ENCODE results near the gene IL16.
"Not testable (repeated sequence)": the region's sequence is repeated elsewhere in the genome, so short reads cannot be mapped to it uniquely, and the experiment has no call there.

IL16 gene

DNA sequence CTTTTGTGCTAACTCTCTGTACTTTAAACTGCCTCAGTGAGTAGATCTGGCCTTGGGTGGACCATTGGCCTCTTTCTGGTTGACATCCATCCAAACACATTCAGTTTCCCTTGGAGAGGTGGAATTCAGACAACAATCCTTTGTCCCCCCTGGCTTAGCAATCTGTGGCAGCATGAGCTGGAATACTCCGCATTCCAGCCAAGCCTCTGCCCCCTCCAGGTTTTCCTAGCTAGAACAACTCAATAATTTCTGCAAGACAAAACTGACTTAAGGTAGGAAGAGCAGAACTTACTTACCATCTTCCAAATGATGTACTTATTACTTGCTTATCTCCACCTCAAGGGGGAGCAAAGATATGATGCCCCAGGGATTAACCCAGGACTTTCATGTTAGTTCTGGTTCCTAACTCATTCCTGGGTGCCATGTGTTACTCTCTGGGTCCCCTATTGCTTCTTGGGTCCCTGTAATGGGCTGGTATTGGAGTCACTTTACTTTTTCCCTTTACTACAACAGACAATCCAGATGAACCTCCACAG is 21.8 kb upstream of the IL16 start:
- DNase-seq, result no peak

DNA sequence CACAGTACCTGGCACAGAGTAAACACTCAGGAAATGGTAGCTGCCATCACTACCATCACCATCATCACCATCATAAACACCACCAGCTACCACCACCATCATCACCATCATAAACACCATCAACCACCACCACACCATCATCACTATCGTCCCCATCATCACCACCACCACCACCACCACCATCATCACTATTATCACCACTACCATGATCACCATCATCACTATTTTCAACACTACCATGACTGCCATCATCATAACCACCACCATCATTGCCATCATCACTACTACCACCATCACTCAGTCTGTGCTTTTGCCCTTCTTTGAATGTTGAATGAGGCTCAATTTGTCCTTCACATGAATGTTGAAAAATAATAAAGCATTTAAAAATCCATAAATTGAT is 21.2 kb upstream of the IL16 start:
- no peak for DNase-seq

DNA sequence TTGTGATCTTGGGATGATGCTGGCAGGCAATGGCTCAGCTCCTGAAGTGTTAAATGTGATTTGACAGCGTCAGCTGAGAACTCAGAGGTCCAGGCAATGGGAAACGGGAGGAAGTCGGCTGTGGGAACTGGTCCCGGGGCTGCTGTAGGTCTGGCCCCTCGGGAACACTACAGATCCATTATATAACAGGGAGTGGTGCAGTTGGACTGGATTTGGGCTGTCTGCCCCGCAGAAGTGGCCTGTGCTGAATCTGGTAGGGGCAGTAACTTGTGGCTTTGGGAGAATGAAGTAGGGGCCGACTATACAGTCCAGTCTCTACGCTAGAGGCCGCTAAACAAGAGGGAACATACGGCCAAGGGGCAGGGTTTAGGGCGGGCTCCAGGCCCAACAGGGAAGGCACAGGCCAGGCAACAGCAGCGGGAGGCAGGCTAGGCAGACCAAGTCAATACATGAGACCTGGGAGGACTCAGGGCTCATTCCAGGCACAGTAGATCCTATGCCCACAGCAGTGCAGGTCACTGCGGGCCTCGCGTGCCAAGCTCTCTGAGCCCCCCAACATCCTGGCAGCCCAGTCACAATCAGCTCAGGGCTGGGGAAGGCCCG is 20.3 kb upstream of the IL16 start:
- no peak for DNase-seq

DNA sequence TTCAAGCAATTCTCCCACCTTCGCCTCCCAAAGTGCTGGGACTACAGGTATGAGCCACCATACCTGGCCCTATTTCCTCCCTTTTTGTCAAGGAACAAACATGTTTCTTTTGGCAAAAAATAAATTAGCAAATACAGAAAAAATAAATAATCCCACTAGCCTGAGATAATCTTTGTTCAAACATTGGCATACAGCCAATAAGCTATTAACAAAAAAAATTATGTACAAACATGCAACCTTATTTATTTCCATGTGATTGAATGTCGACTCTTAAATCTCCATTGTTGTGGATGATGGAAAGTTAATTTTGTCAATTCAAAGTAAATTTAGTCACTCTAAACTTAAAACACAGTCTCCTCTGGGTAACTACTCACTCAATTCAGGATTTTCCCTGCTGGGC is 18.3 kb upstream of the IL16 start:
- DNase-seq, result no peak

DNA sequence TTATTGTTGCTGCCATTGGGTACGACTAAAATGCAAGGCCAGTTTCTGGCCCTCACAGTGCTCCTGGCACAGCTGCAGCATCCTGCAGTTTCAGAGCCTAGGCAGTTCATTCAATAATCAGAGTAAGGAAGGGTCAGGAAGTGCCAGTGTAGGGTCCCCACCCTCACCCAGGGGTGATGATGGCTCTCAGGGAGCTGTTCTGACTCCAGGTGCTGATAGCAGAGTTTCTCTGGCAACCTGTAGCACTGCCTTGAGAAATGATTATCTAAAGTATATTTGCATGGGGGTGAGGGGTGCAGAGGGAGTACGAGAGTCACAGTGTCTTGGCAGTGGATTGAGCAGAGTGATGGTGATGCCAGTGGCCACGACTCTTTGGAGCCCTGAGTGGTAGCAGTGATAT is 15.5 kb upstream of the IL16 start:
- DNase-seq, result no peak

DNA sequence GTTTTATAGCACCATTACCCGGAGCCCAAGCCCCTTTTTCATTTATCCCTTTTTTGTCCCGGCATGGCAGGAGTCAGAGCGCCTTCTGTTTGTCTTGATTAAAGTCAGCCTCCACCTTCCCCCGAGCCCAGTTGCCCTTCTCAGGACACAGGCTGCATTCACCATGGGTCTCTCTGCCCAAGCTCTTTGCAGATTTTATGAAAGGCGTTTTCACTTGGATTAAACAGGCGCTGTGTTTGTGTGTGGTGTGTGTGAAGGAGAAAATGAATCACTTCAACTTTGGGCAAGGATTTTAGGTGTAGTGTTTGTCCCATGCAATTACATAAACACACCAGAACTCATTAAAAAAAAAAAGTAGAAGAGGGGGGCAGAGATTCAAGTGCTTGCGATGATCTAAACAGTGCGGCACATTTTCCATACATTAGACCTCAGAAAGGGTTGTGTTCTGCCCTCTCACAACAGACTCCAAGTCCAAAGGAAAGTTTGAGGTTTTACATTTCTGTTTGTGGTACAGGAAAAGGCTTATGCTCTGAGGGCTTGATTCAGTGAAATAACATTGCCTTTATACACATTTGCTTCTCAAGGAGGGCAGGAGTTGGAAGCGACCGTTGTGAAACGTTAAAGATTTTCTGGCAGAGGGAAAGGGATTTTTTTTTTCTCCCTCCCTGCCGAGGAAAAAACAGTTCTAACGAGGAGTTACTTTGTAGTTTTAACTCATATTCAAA is 14.5 kb upstream of the IL16 start:
- DNase-seq, result no peak

DNA sequence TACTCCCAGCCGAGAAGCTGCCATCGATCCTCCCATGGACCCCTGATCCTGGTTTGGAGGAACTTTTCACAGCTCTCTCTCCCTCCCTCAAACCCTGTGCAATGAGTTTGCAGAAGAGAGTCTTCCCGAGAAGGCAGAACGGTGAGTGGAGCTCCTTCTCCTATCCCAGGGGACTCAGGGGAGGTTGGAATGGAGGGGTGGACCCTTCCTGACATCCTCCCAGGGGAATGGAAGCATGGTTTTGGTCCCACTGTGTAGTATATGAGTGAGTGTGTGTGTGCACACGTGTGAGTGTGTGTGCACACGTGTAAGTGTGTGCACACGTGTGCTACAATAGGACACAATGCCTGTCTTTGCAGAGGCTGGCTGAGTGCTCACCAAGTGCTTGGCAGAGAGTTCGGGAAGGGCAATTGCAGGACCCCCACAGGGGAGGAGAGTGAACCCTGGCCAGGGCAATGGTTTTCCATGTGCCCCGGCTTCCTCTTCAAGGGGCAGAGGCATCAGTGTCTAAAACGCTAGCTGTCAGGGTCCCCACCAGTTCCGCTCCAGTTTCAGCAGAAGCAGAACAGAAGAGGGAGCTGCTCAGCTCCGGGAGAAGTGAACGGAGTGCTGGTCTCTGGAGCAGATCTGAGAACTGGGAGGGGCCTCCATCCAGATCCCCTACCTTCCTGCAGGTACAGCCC is 13.8 kb upstream of the IL16 start:
- DNase-seq, result no peak

DNA sequence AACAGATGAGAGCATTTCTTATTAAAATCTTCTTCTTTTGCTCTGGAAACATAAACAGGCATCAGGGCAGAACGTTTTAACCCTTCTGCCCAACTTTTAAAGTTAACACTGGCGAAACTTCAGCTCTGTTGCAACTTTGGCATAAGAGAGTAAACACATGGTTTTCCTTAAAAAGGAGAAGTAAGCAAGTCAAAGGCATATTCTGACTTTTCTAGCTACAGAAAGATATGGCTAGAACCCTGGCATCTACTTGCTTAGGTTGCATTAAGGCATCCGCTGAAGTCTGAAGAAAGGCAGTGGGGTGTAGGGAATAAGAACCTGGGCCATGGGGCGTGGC is 13.3 kb upstream of the IL16 start:
- DNase-seq, result no peak

DNA sequence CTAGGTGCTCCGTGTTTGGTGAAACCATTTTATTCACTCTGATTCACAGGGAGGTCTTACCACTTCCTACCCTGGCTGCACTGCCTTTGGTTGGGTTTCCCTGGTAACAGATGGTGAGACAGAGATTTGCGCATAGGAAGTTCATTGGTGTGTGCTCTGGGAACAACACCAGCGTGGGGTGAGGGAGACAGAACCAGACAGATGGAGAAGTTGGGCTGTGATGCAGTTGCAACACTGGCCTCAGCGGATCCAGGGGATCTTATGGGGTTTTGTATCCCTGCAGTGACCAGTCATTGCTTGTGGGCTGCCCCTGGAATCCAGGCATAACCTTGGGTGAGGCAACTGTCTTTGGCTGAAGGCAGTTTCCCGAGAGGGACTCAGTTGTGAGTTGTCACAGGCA is 12.5 kb upstream of the IL16 start:
- DNase-seq, result no peak

DNA sequence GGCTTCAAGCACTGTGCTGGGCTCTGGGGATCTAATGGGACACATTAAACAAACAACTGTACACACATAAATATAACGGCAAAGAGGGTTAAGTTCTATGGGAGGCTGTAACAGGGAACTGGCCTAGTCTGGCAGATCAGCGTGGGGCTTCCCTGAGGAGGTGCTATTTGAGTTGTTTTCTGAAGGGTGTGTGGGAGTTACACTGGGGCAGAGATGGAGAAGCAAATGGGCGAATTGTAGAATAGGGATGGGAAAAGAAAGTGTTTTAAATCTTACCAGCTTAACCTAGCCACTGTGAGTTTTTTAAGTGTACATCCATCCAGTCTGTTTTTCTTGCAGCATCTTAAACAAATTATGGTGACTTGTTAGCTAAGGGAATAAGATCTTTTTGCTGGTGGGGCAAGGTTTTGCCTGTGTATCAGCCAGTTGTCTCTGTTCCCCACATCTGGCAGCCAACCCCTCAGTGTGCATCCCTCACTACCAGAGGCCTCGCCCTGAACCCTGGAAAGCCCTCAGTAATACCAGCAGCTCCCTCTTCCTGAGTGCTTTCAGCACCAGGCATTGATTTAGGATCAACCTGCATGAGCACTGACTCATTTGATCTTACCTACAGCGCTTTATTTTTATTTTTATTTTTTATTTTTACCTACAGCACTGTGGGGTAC is 10.9 kb upstream of the IL16 start:
- no peak for DNase-seq

DNA sequence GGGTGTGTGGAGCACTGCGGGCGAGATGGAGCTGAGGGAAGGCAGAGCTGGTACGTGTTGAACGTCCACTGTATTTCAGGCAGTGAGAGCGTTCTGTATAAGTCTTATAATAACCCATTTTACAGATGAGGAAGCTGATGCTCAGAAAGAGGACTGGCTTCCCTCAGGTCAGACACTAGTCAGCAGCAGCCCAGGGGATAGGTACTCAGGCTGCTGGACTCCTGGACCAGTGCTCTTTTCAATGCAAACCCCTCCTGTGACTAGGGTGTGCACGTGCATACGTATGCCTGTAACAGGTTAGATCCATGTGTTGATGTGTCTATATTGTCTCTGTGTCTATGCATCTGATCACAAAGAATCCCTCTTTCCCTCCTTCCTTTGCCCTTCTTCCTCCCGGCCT is 8.3 kb upstream of the IL16 start:
- no peak for DNase-seq

DNA sequence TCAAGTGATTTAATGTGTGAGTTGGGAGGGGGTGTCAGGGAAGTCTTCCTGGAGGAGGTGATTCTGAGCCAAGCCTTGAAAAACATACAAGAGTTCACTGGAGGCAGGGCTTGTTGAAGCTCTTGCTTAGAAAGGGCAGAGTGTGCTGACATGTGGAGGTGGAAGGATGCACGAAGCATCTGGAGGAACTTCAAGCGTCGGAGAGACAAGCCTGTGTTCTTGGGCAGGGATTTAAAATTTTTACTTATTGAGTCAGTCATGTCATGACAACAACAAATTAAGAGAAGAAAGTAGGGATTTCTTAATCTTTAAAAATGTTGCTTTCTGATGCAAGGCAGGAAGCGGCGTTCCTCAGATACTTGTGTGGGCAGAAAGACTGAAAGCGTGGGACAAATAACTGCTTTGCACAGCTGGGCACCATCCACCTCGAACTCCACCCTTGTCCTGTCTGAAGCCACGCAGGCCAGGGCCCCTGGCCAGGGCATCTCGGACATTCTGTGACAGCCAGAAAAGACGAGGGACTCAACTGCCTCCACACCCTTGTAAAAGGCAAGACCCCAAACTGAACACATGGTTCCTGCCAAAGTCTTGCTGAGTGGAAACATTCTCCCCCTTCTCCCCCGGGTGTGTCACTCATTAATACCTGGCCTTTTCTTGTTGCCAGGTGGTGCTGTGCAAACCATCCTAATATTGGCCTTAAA is 6.9 kb upstream of the IL16 start:
- DNase-seq, result no peak

DNA sequence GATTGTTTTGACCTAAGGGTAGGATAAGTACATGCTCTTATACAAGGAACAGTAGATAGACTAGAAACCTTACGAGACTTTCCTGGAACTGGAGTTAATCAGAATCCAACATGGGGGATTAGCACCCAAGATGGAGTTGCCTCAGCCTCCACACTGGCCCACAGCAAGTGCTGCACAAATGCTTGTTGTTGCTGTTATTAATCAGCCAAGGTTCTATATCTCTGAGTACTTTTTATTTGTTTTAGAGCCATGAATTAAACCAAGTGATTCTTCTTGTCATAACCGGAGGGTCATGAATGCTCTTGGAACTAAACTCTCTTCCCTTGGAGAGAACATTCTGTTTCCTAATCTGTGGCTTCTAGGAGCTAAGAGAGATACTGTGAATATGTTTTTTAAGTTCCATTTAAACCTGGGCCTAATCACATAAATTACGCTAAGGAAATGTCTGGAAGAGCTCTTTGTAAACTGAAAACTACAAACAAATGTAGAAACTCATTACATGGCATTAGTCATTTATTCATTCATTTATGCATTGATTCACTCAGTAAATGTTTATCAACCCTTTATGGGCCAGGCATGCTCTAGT is 5.7 kb upstream of the IL16 start:
- DNase-seq, result no peak

DNA sequence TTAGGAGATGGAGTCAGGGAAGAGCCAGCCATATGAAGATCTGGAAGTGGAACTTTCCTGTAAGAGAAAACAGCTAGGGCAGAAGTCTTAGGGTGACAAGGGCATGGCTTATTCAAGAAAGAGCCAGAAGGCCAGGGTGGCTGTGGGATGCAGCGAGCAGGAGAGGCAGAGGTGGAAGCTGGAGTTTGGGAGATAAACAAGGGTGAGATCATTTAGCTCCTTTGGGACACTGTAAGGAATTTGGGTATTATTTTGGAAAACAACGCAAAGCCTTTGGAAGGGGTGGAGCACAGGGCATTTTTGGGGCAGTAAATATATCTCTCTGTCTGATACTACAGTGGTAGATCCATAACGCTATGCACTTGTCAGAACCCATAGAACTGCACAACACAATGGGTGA is 5.0 kb upstream of the IL16 start:
- no peak for DNase-seq

DNA sequence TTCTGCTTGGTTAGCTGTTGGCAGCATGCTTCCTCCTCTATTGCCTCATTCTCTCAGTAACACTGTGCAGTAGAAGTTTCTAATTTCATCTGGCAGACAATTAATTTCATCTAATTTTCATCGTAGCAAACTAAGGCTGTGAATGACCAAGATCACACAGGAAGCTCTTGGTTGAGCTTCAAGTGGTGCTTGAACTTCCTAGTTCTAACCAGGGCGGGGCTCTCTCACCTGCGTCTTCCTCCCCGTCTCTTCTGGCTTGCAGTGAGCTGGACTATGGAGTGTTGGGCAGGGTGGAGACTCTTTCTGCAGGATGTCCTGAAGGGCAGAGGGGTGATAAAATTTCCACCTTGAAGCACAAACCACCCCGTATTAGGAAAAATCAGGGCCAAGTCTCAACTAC is 2.0 kb upstream of the IL16 start:
- peak; percentile 9 to 23 (median 14) for DNase-seq

DNA sequence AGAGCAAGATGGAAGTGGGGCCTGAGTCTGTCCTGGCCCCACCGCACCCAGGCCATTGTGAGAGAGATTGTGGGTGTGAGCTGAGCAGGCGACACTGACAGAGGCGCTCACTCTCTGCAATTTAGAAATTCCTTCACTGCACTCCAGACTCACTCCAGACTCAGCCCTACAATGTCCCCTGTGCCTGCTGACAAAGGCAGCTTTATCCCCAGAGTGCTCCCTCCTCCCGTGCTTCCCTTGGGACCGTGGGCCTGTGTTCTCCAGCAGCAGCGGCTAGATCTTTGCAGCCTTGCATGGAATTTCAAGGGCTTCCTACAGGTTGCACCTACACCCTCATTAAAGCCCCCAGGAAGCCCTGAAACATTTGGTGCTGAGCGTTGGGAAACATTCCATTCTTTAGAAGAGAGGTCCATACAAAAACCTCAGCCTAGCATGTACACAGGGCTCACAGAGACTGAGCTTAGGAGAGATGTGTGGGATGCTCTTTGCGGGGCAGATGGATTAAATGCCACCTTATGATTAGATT is 1.3 kb upstream of the IL16 start:
- no peak for DNase-seq

DNA sequence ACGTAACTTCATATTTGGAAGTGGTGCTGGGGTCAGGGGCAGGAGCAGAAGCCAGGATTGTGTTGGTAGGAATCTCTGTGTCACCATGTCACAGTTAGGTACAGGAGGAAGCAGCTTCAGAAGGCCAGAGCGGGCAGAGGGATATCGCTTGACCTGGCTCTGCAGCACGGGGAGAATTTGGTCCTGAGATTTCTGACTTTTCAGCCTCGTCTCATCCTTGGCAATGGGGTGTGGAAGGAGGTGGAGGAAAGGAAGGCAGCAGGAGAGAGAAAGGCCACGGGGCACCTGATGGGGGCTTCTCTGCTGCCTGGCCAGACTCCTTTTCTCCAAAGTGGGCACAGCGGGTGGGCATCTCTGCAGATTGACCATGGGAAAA is 564 bp downstream of the IL16 start:
- no peak for DNase-seq

DNA sequence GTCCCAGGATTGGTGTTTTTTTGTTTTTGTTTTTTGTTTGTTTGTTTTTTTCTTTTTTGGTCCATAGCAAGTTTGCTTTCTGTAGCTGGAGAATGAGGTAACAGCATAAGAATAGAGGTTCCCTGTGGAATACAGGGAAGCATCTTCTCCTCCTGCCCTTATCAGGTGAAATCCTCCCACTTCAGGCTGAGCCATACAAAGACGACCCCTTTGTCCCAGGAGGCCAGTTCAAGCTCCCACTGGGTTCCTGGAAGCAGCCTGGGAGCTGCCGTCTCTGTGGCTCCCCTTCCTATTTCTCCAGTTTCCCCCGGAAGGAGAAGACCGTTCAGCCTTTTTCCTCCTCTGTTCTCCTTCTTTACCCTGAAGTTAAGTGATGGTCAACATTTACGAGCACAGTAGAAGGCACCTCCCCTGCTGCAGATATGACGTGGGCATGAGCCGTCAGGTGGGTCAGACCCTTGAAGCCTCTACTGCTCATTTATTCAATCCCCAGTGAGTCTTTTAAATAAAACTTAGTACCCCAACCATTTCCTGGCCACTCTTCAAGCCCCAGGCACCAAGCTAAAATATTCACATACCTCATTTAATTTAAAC is 1.1 kb downstream of the IL16 start:
- no peak for DNase-seq

DNA sequence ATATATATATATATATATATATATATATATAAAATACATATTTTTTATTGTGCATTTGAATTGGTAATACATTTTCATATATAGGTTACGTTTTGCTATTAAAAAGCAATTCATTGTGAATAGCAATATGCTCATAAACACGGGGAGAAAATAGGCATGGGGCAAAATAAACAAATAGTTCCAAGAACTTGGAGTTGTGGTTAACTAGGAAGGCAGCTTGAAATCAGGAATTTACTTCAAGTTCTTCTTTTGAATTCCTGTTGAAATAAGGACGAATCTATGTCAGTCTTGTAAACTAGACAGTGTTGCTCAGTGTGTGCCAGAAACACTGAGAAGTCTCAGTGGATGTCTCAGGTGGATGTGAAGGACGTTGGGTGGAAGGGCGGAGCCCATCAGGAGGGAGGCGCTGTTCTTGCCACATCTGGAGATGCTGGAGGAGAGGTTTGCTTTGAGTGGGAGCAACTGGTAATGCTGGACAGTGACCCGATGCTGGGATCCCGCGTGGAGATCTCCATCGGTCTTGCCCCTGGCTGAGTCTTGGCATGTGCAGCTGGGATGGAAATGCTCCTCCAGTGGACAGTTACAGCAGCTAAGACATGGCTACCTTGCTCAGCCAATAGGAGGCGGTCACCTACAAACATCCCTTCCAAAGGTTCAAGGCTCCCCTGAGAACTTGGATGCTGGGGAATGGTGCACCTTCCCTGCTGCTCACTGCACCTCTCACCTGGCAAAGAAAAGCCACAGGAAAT is 2.5 kb downstream of the IL16 start:
- no peak for DNase-seq

DNA sequence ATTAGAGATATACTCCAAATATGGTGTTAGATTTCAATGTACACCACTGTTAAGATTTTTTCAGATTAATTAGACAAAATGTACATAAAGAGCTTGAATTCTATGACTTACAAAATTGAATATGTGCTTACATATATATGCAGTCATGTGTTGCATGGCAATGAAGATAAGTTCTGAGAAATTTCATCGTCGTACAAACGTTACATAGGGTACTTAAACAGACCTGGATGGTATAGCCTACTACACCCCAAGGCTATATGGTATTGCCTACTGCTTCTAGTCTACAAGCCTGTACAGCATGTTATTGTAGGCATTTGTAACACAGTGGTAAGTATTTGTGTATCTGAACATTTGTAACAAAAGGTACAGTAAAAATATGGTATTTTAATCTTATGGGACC is 9.3 kb downstream of the IL16 start:
- no peak for DNase-seq

DNA sequence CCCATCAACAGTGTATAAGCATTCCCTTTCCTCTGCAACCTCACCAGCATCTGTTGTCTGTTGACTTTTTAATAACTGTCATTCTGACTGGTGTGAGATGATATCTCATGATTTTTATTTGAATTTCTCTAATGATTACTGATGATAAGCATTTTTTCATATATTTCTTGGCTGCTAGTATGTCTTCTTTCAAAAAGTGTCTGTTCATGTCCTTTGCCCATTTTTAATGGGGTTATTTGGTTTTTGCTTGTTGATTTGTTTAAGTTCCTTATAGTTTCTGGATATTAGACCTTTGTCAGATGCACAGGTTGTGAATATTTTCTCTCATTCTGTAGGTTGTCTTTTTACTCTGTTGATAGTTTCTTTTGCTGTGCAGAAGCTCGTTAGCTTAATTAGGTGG is 11.3 kb downstream of the IL16 start:
- DNase-seq, result not testable (repeated sequence)
